ENCODE data around the gene LRFN2. TPM values are rescaled to one million over a fixed set of nuclear protein-coding genes. Genes with fewer than 3 reads are reported as not detected.
A peak's percentile ranks its signal among the peaks of the same experiment; 100 is the strongest.

Gene LRFN2
- total RNA-seq, 1 donor from 2014 or later: not detected

DNA sequence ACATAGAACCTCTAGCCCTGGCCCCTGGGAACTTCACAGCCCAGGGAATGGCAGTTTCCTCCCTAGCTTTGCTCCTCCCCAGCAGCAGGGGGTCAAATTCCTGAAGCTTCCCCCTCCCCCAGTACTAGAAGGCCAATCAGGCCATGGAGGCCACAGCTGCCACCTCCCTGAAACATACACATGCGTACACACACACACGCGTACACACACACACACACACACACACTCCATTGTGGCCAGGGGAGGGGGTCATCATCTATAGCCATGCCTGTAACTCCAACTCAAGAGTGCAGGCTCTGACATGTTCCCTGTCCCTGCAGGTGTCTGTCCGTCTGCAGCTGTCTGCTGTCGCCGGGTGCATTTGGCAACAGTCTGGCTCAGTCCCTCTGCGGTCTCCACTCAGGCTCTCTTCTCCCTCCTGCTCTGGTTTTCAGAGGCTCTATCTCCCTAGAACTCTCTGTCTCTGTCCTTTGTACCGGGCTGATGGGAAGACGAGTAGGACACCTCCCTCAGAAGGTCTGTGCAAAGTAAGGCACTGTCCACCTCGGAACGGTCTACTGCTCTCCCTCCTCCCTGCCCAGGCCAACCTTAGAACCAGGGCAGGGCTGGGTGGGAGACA lies 1.4 kb downstream of the LRFN2 start:
- no peak for DNase-seq

DNA sequence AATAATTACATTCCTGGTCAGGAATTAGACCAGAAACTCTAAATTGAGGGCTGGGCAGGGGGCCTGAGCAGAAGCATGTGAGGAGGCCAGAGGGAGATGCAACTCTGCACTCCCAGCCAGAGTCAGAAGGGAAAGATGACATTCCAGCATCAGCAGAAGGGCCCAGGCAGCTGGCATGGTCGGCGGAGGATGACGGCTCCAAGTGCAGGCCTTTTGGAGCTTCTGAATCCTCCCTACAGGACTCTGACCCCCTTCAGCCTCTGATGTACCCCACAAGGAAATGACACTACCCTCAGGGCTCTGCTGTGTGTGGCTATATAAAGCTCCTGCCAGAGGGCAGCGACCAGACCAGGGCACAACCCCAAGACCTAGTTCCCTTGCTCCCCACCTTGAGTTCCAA lies 1.9 kb downstream of the LRFN2 start:
- DNase-seq: no peak

DNA sequence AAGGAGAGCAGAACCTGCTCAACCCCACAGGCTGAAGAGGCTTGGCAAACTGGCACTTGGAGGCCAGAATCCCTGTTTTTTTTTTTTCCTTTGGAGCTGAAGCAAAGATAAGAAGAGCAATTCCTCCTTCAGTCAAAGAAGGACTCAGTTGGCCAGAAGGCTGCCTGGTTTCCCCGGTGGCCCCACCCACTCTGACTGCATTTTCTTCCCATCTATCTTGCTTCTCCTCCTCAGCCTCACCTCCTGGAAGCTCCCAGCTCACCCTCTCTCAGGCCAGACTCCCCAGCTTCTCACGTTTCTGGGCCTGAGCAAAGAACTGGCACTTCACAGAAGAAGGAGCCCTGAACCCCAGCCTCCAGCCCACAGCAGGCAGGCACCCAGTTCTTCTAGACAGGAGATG lies 2.4 kb downstream of the LRFN2 start:
- no peak for DNase-seq

- no peak for DNase-seq
Measured at GRCh38 chr6:40583709-40584108, 3.5 kb downstream of the LRFN2 start.

- DNase-seq: no peak
Measured at GRCh38 chr6:40582892-40583291, 4.3 kb downstream of the LRFN2 start.

DNA sequence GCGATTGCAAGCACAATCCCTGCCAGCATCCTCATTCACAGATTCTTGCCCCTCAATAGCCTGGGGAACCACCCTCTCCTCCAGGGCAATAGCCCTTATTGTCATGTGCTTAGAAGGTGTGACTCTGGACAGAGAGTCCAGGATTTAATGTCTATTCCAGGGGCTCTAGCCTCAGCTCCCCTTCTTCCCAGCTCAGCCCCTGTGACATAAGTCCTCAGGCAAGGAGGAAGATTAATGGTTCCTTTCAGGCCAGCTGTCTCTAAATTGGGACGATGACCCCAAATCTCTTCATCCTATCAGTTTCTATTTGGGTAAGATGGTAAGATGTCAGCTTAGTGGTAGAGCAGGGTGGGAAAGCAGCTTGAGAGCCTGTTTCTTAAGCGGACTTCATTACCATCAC lies 8.1 kb downstream of the LRFN2 start:
- no peak for DNase-seq

- no peak for DNase-seq
Measured at GRCh38 chr6:40577672-40578071, 9.5 kb downstream of the LRFN2 start.

GRCh38 chr6:40573221-40573620 lies 13.9 kb downstream of the LRFN2 start:
- no peak for DNase-seq

DNA sequence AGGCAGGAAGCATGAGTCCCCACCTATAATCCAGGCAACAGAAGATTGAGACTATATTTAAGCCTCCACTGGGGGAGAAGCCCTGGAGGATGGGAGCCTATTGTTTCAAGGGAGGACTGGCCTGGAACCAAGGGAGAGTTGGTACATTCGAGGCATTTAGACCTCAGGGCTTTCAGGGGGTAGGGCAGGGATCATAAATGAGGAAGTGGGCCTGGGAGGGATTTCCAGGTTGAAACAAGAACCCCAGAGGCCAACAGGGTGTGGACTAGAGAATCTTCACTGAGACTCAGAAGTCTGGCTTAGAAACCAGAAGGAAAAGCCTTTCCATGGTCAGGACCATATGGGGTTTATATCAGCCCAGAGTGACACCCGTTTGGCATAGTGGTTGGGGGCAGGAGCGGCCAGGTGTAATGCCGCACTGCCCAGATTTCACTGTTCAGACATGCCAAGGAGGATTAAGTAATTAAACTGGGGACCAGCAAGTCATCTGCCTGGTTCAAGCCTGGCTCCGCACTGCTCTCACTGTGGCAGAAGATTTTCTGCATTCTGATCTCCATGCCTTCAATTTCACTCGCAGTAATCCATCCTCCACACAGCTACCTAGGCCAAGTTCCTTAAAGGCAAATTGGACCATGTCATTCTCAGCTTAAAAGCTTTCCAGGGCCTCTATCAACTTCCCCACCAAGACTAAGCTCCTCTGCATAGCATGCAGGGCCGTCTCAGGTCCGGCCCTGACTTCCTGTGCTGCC lies 17.8 kb downstream of the LRFN2 start:
- no peak for DNase-seq

- DNase-seq: no peak
Measured at GRCh38 chr6:40568062-40568708, 19.0 kb downstream of the LRFN2 start.

- DNase-seq: no peak
Measured at GRCh38 chr6:40563111-40563510, 24.1 kb downstream of the LRFN2 start.

GRCh38 chr6:40559056-40559455 lies 28.1 kb downstream of the LRFN2 start:
- DNase-seq: no peak

GRCh38 chr6:40558102-40558501 lies 29.1 kb downstream of the LRFN2 start:
- no peak for DNase-seq

DNA sequence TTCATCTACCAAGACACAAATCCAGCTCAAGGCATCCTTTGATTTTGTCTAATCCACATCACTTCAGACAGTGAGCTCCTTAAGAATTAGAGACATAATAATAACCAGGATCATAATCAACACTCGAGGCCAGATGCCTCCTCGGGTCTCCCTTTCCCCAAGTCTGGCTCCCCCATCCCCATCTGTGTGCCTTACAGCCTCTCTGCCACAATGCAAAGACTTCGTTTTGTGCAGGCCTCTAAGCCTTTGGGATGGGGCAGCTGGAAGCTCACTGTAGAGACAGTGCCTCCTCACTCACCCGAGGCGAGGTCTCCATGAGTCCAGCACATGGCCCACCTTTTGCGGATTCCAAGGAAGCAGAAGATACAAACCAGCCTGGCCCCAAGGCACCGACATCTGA lies 30.3 kb downstream of the LRFN2 start:
- no peak for DNase-seq

DNA sequence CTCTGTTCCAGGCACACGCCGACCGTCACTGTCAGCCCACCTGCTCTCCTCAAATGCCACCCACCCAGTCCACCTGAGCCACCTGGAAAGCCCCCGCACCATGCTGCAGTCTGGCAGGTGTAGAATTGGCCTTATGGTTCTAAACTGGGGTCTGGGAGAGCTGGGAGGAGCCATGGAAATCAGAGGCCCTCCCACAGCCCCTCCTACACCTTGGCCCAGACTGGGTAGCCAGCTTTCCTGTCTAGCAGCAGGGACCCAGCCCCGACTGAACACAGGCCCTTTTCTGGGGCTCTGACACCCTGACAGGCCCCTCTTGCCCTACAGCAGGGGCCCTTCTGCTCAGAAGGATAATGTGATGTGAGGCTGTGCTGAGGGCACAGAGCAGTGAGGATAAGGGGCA lies 31.1 kb downstream of the LRFN2 start:
- DNase-seq: no peak

- no peak for DNase-seq
Measured at GRCh38 chr6:40555092-40555491, 32.1 kb downstream of the LRFN2 start.

GRCh38 chr6:40552941-40553340 lies 34.2 kb downstream of the LRFN2 start:
- no peak for DNase-seq

DNA sequence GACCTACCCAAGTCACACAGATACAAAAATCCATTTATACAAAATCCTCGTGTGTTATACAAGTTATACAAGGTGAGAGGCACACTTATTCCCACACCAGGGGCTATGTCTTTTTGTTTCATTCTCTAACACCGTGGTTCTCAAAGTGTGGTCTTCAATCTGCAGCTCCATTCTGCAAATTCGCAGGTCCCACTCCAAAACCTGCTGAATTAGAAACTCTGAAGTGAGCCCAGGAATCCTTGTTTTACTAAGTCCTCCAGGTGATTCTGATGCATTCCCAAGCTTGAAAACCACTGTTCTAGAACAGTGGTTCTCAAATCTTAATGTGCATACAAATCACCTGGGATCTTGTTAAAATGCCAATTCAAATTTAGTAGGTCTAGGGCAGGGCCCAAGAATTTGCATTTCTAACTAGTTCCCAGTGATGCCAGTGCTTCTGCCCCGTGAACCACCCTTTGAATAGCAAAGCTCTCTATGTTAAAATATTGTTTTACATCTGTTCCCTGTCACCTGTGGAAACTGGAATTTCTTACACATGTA lies 35.1 kb downstream of the LRFN2 start:
- no peak for DNase-seq

DNA sequence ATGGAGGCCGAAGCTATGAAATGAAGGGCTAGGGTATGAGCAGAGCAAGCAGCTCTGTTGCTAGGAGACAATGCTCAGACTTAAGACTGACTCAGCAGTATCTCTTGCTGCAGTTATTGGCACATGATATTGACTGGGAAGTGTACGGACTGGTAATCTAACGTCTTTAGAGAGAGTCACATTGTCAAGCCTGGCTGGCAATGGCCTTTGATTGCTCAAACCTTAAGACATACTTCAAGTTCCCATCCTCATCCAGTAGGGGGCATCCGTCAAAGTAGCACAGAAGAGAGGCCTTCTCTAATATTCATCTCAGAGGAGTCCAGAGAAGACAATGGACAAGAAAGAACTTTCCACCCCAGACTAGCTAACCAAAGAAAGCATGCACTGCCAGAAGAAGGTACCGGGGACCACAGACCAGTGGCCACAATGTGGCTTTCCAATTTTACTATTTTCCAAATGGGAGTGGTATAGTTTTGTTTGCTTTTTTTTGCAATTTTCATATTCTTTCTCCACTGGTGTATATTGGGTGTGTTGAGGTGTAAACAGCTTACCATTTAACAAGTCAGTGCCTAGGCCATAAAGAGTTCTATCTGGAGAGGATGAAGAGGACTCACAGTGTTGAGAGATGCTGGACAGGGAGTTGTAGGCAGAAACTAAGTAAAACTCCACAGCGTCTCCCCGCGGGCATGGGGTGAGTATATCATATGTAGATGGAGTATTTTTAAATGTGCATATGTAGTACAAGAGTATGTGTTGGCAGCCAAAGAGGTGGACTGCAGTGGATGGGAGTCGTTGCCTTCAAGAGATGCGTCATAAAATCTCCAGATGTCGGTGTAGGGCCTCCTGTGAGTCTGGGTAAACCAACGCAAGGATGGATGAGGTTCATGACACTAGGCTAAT lies 36.7 kb downstream of the LRFN2 start:
- DNase-seq: peak; percentile 79

- DNase-seq: no peak
Measured at GRCh38 chr6:40545954-40546353, 41.2 kb downstream of the LRFN2 start.

- peak; percentile 85 for DNase-seq
Measured at GRCh38 chr6:40543776-40544175, 43.4 kb downstream of the LRFN2 start.

GRCh38 chr6:40543146-40543545 lies 44.0 kb downstream of the LRFN2 start:
- DNase-seq: no peak

Data from dermis blood vessel endothelial cell (primary cell).